HG03575 (cell line): ENCODE data around the gene NUS1.
"Not testable (repeated sequence)": the region's sequence is repeated elsewhere in the genome, so short reads cannot be mapped to it uniquely, and the experiment has no call there.

Experiments used
- ATAC-seq: cut with Tn5 transposase; IDR thresholded peaks from one replicate; pipeline ENCODE4 v1.9.1; 2021; ENCODE audit not compliant: unreplicated experiment, insufficient number of reproducible peaks, low FRiP score; ENCODE audit errors: extremely low read depth

The NUS1 gene

DNA sequence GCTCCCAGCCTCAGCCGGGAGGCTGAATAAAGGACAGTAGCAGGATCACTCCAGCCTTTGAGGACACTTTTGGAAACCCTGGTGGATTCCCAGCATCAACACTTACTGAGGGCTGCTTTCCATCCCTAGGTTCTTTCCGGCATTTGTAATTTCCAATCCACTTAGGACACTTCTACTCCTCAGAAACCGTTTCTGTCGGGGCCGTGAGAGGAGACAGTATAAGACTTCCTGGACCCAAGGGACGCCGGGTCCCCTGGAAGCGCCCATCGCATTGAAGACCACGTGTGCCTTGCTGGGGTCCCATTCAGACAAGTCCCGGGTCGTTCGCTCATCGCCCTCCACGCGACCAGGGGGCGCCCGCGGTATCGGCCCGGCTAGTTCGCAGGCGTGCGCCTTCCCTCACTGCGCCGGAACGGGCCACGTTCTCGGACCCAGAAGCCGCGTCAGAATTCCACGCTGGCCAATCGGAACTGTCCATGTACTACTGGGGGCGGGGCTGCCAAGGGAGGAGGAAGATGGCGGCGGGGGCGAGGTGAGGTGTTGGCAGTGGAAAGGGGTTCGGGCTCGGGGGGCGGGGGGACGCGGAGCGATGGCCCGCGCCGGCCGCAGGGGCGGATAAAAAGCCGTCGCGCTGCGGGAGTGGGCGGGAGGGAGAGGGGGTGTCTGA lies at the start of gene NUS1:
Gene NUS1 (plus strand): TSS at position 479 of the 667 bp plus-strand sequence. CDS start 202 bp downstream, outside the sequence.
- peak; percentile 88 for ATAC-seq

DNA sequence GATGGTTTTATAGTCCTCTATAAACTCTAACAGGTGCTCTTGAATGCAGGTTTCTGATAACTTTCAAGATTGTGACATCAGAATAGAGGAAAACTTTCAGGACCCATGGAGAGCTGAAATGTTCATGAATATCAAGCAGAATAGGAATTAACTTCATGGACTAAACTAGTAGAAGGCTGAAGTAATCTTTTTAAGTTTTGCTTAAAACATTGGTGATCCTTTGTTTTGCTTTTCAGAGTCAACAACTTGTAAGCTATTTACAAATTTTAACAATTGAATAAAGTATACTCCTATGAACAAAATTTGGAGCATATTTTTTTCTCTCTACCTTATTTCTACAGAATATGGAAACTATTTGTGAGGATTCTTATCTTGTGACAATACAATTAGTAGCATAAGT lies 47.7 kb upstream of the NUS1 start:
- no peak for ATAC-seq

DNA sequence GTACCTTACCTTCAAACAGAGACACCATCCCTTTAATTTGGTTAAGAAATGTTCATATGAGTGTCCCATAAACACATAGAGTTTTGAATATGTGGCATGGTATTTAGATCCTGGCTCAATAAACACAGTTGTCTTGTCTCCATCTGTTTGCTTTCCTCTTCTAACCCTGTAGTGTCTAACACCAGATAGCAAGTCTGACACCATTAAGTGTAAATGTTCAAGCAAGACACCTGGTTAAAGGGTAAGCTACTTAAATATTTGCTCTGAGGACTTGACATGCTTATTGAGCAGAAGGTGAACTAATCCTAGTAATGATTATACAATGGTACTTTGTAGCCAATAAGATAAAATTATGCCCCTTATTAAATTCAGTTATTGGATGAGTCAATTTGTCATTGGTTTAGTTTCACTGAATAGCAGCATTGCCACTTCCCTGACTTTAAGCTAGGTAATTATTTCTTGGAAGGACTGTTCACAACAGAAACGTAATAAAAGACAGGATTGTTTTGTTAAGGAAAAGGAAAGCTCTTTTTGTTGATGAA lies 46.1 kb upstream of the NUS1 start:
- no peak for ATAC-seq

DNA sequence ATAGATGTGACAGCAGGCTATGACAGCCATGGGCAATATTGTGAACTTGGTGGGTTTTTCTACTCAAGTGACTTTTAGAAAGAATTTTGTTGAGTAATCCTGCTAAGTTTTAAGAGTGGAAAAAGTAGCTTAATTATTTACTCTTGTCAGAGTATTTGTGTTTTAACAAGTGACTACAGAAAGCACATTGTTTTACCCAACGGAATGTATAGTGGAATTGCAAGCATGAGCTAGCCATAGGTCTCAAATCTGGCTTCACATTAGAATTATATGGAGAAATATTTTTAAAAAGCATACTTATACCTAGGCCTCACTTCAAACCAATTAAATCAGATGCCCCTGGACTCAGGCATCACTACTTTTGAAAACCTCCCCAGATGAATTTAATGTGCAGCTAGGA lies 37.5 kb upstream of the NUS1 start:
- ATAC-seq = no peak

DNA sequence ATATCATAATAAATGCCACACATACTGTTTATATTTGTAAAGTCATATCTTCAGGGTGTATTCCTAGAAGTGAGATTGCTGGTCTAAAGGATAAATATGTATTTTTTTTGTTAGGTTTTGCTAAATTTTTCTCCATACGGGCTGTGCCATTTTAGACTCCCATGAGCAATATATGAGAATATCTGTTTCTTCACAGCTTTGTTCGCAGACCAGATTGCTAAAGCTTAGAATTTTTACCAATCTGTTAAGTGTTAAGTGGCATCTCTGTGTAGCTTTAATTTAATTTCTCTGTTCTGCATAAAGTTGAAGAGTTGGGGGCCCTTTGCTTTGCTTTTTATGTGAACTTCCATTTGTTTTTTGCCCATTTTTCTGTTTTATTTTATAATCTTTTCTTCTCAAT lies 32.3 kb upstream of the NUS1 start:
- ATAC-seq = no peak

DNA sequence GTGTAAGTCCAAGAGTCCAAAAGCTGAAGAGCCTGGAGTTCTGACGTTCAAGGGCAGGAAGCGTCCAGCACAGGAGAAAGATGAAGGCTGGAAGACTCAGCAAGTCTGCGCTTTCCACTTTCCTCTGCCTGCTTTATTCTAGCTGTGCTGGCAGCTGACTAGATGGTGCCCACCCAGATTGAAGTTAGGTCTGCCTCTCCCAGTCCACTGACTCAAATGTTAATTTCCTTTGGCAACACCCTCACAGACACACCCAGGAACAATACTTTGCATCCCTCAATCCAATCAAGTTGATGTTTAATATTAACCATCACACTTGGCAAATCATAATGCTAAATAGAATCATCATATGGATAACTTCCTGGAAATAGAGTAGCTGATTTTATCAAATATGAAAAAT lies 23.3 kb upstream of the NUS1 start:
- ATAC-seq = not testable (repeated sequence)

DNA sequence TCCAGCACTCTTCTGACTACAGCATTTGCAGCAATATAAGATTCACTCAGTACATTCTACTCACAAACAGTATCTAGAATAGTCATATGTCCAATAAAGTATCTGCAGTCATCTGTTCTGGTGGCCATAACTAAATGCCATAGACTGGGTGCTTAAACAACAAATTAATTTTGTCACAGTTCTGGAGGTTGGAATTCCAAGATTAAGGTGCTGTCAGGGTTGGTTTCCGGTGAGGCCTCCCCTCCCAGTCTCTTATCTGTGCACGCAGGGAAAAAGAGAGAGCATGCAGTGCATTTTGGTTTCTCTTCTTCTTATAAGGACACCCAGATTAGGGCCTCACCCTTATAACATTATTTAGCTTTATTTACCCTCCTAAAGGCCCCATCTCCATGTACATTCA lies 21.3 kb upstream of the NUS1 start:
- ATAC-seq = no peak

DNA sequence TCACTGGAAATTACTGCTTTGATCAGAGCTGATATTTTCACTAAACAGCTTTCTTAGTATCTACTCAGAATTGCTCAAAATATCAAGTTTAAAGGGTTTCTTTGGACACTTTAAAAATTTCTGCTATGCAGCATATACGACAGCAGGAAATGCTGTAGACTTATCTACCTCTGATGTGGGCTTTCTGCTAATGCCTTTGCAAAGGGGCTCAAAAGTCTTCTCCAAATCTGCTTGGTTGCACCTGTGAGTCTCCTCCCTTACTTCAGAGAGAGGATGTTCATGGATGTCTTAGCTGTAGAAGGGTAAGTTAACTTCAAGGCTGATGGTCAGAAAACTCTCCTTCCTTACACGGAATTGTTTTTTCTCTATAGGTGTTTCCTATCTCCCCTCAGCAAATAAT lies 19.9 kb upstream of the NUS1 start:
- no peak for ATAC-seq

DNA sequence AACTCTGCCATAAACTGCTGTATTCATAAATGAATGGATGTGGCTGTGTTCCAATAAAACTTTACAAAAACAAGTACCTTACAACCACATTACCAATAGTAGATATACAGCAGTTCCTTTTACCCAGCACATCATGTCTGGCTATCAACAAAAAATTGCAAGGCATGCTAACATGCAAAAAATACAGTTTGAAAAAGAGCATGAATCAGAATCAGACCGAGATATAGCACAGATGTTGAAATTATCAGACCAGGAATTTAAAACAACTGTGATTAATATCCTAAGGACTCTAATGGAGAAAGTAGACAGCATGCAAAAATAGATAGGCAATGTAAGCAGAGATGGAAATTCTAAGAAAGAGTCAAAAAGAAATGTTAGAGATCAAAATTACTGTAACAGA lies 8.4 kb upstream of the NUS1 start:
- no peak for ATAC-seq

DNA sequence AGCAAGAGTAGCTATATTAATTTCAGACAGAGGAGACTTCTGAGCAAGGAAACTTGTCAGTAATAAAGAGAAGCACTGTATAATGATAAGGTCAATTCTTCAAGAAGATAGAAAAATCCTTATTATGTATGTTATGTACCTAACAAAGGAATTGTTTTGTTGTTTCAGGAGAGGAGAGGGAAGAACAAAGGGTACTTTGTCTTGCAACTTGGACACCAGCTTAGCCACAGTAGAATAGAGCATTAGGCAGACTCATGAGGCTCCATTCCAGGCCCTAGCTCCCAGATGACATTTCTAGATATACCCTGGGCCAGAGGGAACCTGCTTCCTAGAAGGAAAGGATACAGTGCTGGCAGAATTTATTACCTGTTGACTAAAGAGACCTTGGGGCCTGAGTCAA lies 6.5 kb upstream of the NUS1 start:
- no peak for ATAC-seq

DNA sequence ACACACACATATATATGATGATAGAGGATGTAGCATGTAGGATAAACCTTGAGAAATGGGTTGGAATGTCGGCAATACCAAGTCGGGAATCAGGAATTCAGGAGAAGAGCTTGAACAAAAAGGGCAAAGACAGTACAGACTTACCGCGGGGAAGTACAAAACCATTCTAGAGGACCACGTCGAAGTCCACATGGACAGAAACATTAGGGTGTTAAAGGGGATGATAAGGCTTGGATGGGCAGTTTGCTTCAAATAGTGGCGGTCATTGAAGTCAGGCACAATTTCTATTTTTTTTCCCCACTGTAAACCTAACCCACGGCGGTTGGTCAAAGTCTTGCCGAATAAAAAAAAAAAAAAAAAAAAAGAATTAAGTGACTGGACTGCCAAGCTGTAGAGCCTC lies 766 bp upstream of the NUS1 start:
- ATAC-seq = no peak

DNA sequence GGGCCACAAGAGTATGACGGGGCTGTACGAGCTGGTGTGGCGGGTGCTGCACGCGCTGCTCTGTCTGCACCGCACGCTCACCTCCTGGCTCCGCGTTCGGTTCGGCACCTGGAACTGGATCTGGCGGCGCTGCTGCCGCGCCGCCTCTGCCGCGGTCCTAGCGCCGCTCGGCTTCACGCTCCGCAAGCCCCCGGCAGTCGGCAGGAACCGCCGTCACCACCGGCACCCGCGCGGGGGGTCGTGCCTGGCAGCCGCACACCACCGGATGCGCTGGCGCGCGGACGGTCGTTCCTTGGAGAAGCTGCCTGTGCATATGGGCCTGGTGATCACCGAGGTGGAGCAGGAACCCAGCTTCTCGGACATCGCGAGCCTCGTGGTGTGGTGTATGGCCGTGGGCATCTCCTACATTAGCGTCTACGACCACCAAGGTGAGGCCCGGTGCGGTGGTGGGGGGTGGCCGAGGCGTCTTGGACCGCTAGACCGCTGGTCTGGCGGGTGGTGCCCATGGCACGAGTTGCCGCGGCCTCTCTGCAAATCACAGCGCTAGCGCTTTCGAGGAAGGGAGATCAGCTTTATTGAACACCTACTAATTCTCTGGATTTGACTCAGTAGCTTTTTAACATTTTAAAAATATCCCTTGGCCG lies 511 bp downstream of the NUS1 start:
- ATAC-seq = not testable (repeated sequence)

DNA sequence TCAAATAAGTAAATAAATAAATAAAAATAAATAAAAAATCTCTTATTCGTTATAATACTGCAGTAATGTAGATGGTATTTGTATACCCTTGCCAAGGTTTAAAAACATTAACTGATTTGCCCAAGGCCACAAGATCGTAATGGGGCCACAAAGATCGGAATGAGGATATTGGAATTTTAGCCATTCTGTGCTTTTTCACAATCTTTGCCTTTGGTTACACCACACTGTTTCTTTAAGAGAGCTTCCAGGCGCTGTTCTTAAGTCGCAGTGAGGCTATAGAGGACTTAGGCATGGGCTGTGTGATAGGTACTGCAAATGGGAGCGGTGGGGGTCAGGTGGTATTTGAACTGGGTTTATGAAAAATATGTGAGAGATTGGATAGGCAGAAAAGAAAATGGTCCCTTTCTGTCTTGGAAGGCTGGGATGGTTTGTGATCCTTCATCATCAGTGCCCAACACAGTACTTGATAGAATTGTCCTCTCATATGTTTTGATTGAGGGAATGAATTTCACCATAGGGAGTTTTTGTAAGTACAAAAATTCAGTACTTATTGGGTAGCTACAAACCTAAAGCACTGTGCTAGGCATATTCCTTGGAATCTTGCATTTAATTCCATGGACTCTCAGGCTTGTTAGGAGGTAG lies 1.4 kb downstream of the NUS1 start:
- ATAC-seq = no peak

DNA sequence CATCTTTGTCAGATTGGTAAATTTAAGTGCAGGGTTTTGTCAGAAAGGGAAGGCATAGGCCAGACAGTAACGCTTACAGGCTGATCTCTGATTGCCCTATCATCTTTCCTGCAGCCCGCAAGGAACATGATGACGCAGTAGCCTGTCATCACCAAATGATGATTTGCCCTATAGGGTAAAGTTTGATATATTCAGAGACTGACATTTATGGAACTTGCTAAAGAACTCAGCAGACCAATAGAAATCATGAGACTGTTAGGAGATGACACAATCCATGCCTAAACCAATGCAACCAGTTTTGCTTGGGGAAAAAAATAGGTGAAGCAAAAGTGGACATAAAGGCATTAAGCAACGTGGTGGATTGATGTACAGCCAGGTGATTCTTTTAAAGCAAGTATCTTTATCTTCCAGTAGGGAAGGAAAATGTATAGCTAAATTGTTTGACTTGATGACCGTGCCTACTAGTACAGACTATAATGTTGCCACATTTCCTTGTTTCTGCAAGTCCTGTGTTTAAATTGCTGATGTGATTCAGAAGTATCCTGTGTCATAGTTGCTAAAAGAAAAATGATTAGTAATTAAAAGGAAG lies 2.4 kb downstream of the NUS1 start:
- ATAC-seq = no peak

DNA sequence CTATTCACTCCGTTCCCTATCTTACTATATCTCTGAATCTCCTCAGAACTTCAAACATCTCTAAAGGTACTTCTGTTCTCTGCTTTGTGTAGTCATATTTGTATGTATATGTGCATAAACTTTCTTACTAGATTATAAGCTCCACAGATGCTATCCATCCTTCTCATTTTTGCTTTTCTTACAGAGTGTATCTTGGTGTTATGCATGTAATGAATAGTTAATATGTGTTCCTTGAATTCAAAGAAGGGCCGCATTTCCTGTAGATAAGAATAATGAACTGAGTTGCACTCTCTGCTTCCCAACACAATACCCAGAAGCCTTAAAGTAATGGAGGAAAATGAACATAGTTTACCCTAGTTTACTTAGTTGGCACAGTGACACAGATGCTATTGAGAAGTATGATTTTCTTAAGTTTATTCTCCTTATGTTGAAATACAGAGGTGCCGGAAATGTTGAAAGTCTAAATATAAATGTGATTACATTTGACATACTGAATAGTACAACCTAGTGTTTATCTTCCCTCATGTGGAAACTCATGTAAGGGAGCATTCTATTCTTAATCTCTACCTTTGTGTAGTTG lies 6.0 kb downstream of the NUS1 start:
- ATAC-seq = no peak

DNA sequence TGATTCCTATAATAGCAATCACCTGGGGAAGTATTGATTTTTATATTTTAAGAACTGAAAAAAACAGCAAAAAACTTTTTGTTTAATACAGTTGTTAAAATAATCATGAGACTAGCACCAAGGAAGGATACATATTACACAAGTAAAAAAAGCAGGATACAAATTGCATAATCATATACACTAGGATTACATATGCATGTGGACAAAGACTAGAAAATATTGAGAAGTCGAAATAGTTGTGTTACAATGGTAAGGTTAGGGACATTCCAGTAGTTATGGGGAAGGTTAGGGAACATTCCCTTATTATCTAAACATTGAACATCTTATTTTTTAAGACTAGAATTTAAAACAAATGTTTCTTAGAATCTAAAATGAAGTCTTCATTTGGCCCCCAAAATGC lies 9.5 kb downstream of the NUS1 start:
- no peak for ATAC-seq

DNA sequence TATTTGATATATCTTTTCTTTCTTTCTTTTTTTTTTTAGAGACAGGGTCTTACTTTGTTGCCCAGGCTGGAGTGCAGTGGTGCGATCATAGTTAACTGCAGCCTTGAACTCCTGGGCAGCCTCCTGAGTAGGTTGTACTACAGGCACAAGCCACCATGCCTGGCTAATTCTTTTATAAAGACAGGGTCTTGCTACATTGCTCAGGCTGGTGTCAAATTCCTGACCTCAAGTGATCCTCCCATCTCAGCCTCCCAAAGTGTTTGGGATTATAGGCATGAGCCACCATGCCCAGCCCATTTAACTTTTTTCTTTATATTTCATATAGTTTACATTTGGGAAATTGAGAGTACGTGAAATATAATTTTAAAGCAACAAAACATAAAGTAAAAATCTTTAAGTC lies 10.1 kb downstream of the NUS1 start:
- ATAC-seq = no peak

DNA sequence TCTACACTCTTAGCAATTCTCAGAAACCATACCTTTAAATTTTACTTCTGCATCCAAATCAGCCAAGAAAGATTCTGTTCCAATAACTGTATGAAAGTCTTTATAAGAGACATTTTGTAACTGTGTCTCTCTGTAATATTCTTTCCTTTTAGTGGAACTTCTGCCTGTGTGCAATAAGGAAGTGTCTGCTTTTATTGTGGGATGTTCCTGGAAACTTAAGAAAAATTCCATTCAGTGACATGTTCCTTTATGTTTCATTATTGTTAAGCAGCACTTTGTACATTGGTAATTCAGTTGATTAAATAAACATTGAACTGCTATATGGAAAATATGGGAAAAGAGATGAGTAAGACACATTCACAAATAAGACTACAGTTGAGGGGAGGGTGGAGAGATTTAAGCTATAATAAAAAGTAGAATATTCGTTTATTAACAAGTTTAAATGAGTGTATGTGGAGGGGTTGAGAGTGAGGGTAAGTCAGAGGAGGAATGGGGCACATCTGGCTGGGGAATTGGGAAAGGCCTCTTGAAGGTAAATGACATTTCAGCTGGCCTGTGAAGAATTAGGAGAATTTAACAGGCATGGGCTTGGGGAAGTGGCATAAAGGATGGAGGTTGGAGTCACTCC lies 11.9 kb downstream of the NUS1 start:
- ATAC-seq = no peak

DNA sequence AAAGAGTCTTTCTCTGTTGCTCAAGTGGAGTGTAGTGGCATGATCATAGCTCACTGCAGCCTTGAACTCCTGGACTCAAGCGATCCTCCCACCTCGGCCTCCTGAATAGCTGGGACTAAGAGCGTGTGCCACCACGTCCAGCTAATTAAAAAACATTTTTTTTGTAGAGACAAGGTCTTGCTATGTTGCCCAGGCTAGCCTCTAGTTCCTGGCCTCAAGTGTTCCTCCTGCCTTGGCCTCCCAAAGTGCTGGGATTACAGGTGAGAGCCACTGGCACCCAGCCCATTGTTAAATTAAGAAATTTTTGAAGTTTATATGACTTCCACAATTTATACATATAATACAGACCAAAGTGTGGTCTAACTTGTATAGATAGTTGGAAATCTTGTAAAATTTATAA lies 14.3 kb downstream of the NUS1 start:
- not testable (repeated sequence) for ATAC-seq
